HG03521 (cell line): ENCODE results near the gene RAB36.

Experiments
- ATAC-seq: cut with Tn5 transposase; IDR thresholded peaks from one replicate; pipeline ENCODE4 v1.9.1; 2021; ENCODE audit warnings: mild to moderate bottlenecking, moderate library complexity; ENCODE audit not compliant: unreplicated experiment

The RAB36 gene

GRCh38 chr22:23144932-23145877 is at the start of gene RAB36:
Gene RAB36 (plus strand): TSS chr22:23145477. CDS start chr22:23146617, 1,140 bp downstream.
- ATAC-seq, result peak; percentile 38

GRCh38 chr22:23095733-23096342 is 49.4 kb upstream of the RAB36 start:
- no peak for ATAC-seq

- ATAC-seq, result no peak
Observed at GRCh38 chr22:23097412-23098229, 47.7 kb upstream of the RAB36 start.

GRCh38 chr22:23098230-23098705 is 47.0 kb upstream of the RAB36 start:
- ATAC-seq, result no peak

- ATAC-seq, result no peak
Observed at GRCh38 chr22:23098718-23099530, 46.4 kb upstream of the RAB36 start.

- ATAC-seq, result no peak
Observed at GRCh38 chr22:23099531-23099804, 45.8 kb upstream of the RAB36 start.

- no peak for ATAC-seq
Observed at GRCh38 chr22:23100124-23100801, 45.0 kb upstream of the RAB36 start.

GRCh38 chr22:23101524-23101923 is 43.8 kb upstream of the RAB36 start:
- ATAC-seq, result no peak

GRCh38 chr22:23102002-23102655 is 43.1 kb upstream of the RAB36 start:
- no peak for ATAC-seq

GRCh38 chr22:23102776-23103175 is 42.5 kb upstream of the RAB36 start:
- no peak for ATAC-seq

GRCh38 chr22:23103199-23103954 is 41.9 kb upstream of the RAB36 start:
- no peak for ATAC-seq

GRCh38 chr22:23104187-23104971 is 40.9 kb upstream of the RAB36 start:
- ATAC-seq, result no peak

- ATAC-seq, result no peak
Observed at GRCh38 chr22:23105304-23105703, 40.0 kb upstream of the RAB36 start.

GRCh38 chr22:23105919-23106318 is 39.4 kb upstream of the RAB36 start:
- no peak for ATAC-seq

- no peak for ATAC-seq
Observed at GRCh38 chr22:23106344-23106743, 38.9 kb upstream of the RAB36 start.

GRCh38 chr22:23106906-23107367 is 38.3 kb upstream of the RAB36 start:
- no peak for ATAC-seq

GRCh38 chr22:23107487-23108248 is 37.6 kb upstream of the RAB36 start:
- ATAC-seq, result no peak
